ENCODE results near the gene DYNLT2. TPM values are rescaled to one million over a fixed set of nuclear protein-coding genes. Genes with fewer than 3 reads are reported as not detected.

Gene DYNLT2
- total RNA-seq, 1 experiment from 2014 or later, result 1.8 TPM

GRCh38 chr6:169799474-169799926 lies 48.1 kb upstream of the DYNLT2 start:
- Histone ChIP-seq H3K56ac (ENCODE audit: insufficient read length, low read depth, low read length) (no peak overlapping the region), H3K4me2 (ENCODE audit: insufficient read depth, insufficient read length, low read length) (no peak overlapping the region), H3K4me1 (ENCODE audit: insufficient read depth, low read length) (no peaks in the 10 kb centered on the region), H2BK15ac (ENCODE audit: low read depth, low read length) (no peak overlapping the region), H2BK5ac (ENCODE audit: insufficient read length, low read length) (no peak overlapping the region), H4K5ac (ENCODE audit: insufficient read length, low read depth, low read length) (no peak overlapping the region), H4K91ac (ENCODE audit: insufficient read length, low read depth, low read length) (no peak overlapping the region), H2AFZ (ENCODE audit: low read length) (no peak overlapping the region), H3T11ph (ENCODE audit: low read length) (no peak overlapping the region), H3K9me3 (ENCODE audit: control insufficient read depth, low read depth, low read length) (no peaks in the 10 kb centered on the region), H3K18ac (ENCODE audit: insufficient read length, low read depth, low read length) (no peak overlapping the region), H3K27ac (ENCODE audit: insufficient read length, low read depth, low read length) (no peak overlapping the region), H3K27me3 (ENCODE audit: insufficient read depth, low read length) (0 out of 2 replicates have a peak, but pooled peaks cover 1% of the 10 kb centered on the region), H3K9ac (ENCODE audit: extremely low read depth, insufficient read length, low read length) (no peak overlapping the region), H3K23me2 (ENCODE audit: insufficient read length, low read depth, low read length, poor library complexity, severe bottlenecking) (no peaks in the 10 kb centered on the region), H3K14ac (ENCODE audit: insufficient read depth, low read length) (no peak overlapping the region), H3K4ac (ENCODE audit: low read depth, low read length) (no peak overlapping the region), H2AK5ac (ENCODE audit: insufficient read length, low read length) (no peak overlapping the region), H4K20me1 (ENCODE audit: control insufficient read depth, insufficient read depth, insufficient read length) (no peaks in the 10 kb centered on the region), H2BK120ac (ENCODE audit: low read depth, low read length, poor library complexity, severe bottlenecking) (no peak overlapping the region), H3K23ac (ENCODE audit: insufficient read length, low read depth, low read length) (no peak overlapping the region), H3K79me2 (ENCODE audit: insufficient read depth, low read length) (no peaks in the 10 kb centered on the region), H2BK12ac (ENCODE audit: insufficient read length, low read depth, low read length) (no peak overlapping the region), H4K8ac (replicated peaks; ENCODE audit: insufficient read length, low read depth, low read length) (no peak overlapping the region), H2BK20ac (ENCODE audit: low read depth, low read length, poor library complexity, severe bottlenecking) (no peak overlapping the region), H3K79me1 (ENCODE audit: insufficient read depth, low read depth, low read length, poor library complexity, severe bottlenecking) (no peaks in the 10 kb centered on the region)
- Mint-ChIP-seq H3K27ac (no peak overlapping the region), H3K36me3 (ENCODE audit: insufficient read depth in 1 of 3, low read depth in 3 of 3) (no peaks in the 10 kb centered on the region), H3K4me3 (no peak overlapping the region), H3K9me3 (no peaks in the 10 kb centered on the region), H3K4me1 (peaks cover 19 to 22% of the 10 kb centered on the region in 2 experiments), H3K27me3 (ENCODE audit: low read depth) (peaks cover 17% of the 10 kb centered on the region)
- WGBS (ENCODE audit: extremely low coverage, insufficient read length, low lambda C conversion rate), result no CpG with 5 or more reads among the region's 7 CpGs
- no peak for DNase-seq
- TF ChIP-seq CTCF (conservative IDR thresholded peaks at IDR 0.05), result no peak; the same call in 2 of the 3 replicates
